Bronchial epithelial cell (primary cell): Measurements from ENCODE around the gene OPCML. TPM values are rescaled to one million over a fixed set of nuclear protein-coding genes. Genes with fewer than 3 reads are reported as not detected.

Experiments
- DNase-seq: peaks from one replicate; pipeline ENCODE4 v3.0.0-alpha.2; 2010; ENCODE audit warnings: low read depth
- FAIRE-seq: peaks from 2 replicates; lab custom pipeline; 2011; peaks lifted over from hg19 to GRCh38; lab: Jason Lieb, UNC
- H3K27me3 ChIP-seq: 2 replicates; pipeline ENCODE4 v1.5.1; 2011; ENCODE audit warnings: low read length; ENCODE audit not compliant: control insufficient read depth, insufficient read depth
- H3K36me3 ChIP-seq: 2 replicates; pipeline ENCODE4 v1.5.1; 2011; ENCODE audit warnings: low read length; ENCODE audit not compliant: control insufficient read depth, insufficient read depth
- H3K4me3 ChIP-seq: 2 replicates; pipeline ENCODE4 v1.5.1; 2011; ENCODE audit warnings: mild to moderate bottlenecking, low read depth, low read length, control low read depth
- CTCF ChIP-seq: IDR thresholded peaks from 2 replicates; pipeline ENCODE4 v1.5.1; 2011; ENCODE audit warnings: mild to moderate bottlenecking, moderate library complexity, low read length, control low read depth, inconsistent platforms; ENCODE audit not compliant: insufficient read depth, severe bottlenecking
- total RNA-seq: library from RNA; depleted of rRNA; stranded (reverse); fragments of >200 nt; gene quantifications from 2 replicates; pipeline ENCODE4 v1.2.1, GENCODE V29; 2014

The OPCML gene
- total RNA-seq, 1 donor from 2014 or later, result not detected

DNA sequence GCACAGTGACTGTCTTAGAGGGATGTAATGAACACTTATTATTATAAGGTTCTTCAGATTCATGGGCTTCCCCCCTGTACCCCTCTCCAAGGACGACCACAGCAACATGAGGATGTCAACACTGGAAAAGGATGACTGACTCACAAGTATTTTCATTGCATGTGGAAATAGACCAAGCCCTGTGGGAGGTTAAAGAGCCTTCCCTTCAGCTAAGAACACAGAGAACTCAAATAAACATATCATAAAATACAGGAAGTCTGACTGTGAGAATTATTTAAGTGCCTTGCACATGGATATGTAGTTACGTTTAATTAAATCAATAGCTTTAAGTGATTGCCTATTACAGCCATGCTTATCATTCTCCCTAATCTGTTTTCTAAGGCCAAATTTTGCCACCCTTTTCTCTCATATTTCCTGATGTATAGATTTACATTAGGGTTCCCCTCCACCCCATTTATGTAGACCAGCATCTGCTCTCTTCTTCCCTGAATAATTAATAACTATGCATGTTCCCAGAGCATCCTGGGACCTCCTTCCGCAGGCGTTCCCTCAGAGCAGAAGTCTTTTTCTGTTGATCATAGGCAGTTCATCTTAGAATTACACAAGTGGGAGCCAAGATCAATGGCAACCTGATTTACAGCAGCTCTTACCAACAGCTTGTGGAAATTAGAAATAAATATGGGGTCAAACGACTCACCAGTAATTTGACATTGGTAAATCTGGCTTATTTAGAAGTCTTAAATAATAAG lies 226.9 kb downstream of the OPCML start:
- no peak for TF ChIP-seq CTCF
- no peak overlapping the region for H3K4me3 ChIP-seq
- DNase-seq (no peak), FAIRE-seq (no peak)
- H3K27me3 ChIP-seq, result no peaks in the 10 kb centered on the region
- H3K36me3 ChIP-seq, result no peaks in the 10 kb centered on the region

DNA sequence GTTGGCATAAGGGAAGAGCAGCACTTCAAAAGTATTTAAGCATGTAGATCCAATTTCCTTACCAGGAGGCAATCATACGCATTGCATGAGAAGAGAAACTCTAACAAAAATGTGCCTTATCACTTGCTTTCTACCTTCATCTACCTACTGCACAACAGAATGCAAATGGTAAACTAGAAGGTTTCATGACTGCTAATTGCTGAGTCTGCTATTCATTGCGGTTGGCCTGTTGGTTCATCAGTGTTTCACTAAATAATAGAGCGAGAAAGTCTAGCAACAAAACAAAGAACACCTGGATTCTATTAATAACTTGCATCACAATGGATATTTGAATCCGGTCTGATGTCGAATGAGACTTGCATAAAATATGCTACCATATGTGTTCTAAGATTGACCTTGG lies 229.0 kb downstream of the OPCML start:
- Histone ChIP-seq H3K27me3 (no peaks in the 10 kb centered on the region), H3K36me3 (no peaks in the 10 kb centered on the region), H3K4me3 (no peak overlapping the region)
- TF ChIP-seq CTCF, result no peak
- FAIRE-seq, result no peak
- no peak for DNase-seq

GRCh38 chr11:133302056-133302455 lies 230.2 kb downstream of the OPCML start:
- Histone ChIP-seq H3K4me3 (no peak overlapping the region), H3K27me3 (no peaks in the 10 kb centered on the region), H3K36me3 (no peaks in the 10 kb centered on the region)
- no peak for TF ChIP-seq CTCF
- no peak for DNase-seq
- no peak for FAIRE-seq

DNA sequence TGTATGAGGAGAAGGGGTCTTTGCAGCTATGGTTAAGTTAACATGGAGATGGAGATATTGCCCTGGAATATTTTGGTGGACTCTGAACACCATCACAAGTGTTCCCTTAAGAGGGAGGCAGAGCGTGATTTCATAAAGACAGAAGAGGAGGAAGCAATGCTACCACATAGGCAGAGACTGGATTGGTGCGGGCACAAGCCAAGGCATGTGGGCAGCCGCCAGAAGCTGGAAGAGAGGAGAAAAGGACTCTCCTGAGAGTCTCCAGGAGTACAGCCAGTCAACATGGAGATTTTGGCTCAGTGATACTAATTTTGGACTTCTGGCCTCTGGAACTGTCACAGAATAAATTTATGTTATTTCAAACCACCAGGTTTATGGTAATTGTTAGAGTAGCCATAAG lies 231.6 kb downstream of the OPCML start:
- Histone ChIP-seq H3K27me3 (no peaks in the 10 kb centered on the region), H3K36me3 (no peaks in the 10 kb centered on the region), H3K4me3 (no peak overlapping the region)
- DNase-seq (no peak), FAIRE-seq (no peak)
- no peak for TF ChIP-seq CTCF

- no peak for FAIRE-seq
- no peak overlapping the region for H3K4me3 ChIP-seq
These were observed 240.5 kb downstream of the OPCML start for GRCh38 chr11:133291780-133292179.

More at GRCh38 chr11:133291780-133292179, 240.5 kb downstream of the OPCML start:
- no peak for DNase-seq
- Histone ChIP-seq H3K27me3 (no peaks in the 10 kb centered on the region), H3K36me3 (no peaks in the 10 kb centered on the region)
- no peak for TF ChIP-seq CTCF
